ENCODE data around the gene CEP128.

CEP128 gene

DNA sequence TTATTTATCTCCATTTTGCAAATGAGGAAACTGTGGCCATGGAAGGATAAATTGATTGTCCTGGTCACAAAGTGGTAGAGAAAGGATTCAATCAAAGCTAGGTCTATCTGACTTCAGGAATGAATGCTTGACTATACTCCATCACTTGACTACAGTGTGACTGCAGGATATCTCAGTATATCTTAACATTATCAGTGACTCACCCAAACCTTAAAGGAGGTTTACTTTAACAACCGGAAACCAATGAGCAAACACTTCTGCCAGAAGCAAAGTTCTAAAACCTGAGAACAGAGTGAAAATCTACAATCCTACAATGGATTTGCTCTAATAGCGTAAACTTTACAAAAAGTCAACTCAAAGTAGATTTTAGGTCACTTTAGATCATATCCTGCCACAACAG, 277.0 kb downstream of the CEP128 start:
- no peak for DNase-seq (ENCODE audit: low spot score)

DNA sequence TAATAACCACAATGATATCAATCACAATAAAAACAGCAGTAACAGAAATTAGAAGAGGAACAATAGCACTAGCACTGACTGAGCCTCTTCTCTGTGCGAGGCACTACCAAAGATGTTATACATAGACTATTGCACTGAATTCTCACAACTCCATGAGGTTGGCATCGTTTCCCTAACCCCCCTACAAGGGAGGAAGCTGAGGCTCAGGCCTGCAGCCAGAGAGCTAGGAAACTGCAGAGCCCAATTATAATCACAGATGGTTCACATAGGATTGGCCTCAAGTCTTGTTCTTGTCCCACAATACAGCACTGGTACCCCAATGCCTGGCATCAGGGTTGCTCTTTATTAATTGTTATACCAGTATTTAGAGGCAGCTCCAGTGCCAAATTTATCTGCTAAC, 278.0 kb downstream of the CEP128 start:
- DNase-seq (ENCODE audit: low spot score): no peak

DNA sequence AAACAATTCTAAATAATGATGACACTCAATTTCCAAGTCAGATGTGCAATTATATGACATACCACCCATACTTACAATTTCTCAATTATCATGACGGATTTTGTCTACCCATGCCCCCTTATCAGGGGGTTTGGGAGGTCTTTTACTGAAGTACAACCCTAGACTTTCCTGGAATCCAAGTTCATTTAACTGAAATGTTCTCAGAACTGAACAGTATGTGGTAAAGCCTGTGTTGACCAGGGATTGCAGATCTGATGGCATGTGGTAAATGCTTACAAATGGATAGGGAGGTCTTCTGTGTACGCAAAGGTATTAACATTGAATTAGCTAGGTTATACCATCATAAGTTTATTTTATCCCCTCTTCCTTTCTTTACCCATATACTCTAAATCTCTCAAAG, 281.8 kb downstream of the CEP128 start:
- no peak for DNase-seq (ENCODE audit: low spot score)

DNA sequence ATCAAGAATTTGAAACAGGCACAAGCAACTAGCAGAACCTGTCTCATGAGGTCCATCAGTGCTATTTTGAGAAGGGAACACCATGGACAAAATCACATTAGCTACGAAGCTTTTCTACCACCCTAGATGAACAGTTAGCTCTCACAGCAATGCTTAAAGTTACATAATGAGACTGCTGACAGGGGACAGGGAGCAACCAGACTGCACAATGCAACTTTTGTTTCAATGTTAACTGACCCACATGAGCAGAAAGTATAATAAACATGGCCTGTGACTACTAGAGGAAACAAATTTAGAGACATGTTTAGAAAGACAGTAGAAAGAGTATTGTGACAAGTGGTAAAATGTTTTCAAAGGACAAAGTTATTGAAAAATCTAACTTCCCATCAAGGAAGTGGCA, 282.8 kb downstream of the CEP128 start:
- DNase-seq (ENCODE audit: low spot score): no peak

DNA sequence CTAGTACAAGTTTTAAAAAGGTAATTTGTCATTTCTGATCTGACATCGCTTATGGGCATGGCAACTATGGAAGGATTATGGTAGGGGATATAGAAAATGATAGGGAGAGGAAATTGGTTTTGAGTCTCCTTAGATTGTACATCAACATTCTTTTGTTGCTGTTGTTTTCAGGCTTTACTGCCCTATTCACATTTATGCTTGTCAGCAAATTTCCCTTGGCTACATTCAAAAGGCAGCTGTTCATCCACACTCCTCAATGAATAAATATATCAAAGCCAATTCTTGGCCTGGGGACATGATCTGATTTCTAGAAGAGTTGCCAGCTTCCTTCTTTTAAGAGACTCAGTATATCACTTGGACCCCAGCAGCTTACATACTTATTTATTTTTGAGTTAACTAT, 283.4 kb downstream of the CEP128 start:
- no peak for DNase-seq (ENCODE audit: low spot score)

DNA sequence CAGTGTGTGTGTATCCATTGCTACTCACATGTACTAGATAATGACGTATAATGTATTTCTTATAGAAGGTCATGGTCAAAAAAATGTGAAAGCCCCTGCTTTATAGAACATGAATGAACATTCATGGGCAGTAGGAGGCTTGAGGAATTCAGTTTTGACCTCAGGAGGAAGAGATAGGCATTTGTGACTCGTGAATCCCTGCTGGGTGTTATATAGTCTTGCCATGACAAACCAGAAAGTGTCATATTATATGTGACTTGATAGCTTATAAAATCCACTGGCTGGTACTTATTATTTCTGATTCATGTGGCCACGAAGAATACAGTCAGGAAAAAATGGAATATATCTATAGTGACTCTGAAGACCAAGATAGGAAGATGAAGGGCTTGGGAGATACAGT, 287.6 kb downstream of the CEP128 start:
- DNase-seq (ENCODE audit: low spot score): no peak

DNA sequence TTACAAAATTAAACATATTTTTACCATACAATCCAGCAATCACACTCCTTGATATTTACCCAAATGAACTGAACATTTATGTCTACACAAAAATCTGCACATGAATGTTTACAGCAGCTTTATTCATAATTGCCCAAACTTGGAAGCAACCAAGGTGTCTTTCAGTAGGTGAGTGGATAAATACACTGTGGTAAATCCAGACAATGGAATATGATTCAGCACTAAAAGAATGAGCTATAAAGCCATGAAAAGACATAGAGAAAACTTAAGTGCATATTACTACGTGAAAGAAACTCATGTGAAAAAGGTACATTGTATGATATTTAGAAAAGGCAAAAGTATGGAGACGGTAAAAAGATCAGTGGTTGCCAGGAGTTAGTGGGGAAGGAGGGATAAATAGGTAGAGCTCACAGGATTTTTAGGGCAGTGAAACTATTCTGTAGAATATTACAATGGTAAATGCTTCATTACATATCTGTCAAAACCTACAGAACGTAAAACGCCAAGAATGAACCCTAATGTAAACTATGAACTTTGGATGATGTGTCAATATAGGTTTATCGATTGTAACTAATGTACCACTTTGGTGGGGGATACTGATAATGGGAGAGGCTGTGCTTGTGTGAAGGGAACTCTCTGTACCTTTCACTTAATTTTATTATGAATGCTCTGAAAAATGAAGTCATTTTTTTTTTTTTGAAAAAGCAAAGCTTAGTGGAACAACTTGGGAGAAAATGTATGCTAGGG, 295.7 kb downstream of the CEP128 start:
- no peak for DNase-seq (ENCODE audit: low spot score)

DNA sequence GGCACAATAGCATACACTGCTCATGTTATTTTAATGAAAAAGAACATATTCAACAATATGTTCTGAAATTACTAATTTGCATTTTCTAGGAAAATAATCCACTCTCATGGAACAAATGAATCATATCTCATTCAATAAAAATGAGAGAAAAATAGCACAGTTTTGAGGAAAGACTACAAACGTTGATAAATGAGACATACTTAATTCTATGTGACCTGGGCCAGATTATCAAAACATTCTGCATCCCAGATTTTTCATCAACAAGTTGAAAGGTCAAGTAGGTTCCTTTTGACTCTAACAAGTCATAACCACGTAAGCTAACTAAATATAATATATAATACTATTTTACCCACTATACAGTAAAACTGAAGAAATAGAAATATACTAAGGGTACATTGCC, 296.7 kb downstream of the CEP128 start:
- no peak for DNase-seq (ENCODE audit: low spot score)

DNA sequence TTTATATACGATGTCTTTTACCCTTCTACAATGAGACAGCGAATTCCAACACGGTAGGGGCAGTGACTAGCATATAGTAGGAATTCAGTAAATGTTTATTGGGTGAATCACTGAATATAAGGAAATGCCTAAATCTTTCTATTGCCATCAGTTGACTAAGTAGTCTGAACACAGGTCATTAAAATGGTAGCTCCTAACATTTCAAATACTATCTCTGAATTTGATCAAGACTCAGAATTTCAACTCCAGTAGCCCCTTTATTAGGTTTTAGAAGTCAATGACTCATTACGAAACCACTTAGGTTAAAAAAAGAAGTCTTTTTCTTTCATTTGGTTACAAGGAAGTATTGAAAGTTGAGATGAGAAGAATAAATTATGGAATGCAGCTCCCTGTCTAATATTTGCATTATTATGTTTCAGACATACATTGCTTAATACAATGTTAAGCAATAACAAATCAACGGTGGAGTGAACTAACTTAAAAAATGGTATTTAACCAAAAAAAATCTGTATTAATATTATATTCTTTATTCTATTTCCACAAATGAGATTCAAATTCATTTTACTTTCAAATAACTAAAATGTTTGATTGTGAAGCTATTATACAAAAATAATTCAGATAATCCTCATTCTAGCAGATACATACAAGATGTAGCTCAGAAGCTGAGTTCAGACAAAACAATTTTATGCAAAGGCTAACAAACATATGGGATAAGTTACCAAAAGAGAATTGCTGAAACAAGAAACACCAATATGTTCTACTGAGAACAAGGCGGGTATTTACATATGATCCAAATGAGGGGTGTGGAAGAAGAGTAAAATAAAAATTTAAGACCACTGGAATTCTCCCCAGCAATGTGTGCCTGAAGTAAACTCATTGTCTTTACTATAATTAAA, 302.7 kb downstream of the CEP128 start:
- no peak for DNase-seq (ENCODE audit: low spot score)

DNA sequence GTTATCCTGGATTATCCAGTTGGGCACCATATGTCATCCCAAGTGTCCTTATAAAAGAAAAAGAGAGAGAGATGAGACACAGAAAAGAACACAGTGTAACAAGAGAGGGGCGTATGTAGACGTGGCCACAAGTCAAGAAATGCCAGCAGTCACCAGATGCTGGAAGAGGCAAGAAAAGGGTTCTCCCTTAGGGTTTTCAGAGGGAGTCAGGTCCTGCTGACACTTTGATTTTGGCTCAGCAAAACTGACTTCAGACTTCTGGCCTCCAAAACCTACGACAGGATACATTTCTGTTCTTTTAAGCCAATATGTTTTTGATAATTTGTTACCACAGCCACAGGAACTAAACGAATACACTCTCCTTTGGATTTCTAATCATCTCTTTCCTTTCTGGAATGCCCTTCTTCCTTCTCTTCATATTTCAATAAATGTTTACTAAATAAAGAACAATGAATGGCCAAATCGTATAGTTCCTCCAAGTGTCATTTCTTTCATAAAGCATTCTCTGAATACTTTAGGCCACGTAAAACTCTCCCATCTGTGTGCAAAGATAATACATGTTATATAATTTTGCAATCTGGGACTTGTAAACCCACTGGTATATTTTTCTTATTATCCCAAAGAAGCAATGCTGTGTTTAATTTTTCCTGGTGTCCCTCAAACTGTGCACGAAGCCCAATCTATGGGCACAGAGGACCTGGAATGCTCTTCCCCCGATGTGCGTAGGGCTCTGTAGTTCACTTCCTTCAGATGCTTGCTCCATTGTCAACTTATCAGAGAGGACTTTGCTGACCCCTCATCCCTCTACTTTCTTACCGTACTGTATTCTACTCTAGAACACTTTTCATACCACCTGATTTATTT, 303.6 kb downstream of the CEP128 start:
- no peak for DNase-seq (ENCODE audit: low spot score)

DNA sequence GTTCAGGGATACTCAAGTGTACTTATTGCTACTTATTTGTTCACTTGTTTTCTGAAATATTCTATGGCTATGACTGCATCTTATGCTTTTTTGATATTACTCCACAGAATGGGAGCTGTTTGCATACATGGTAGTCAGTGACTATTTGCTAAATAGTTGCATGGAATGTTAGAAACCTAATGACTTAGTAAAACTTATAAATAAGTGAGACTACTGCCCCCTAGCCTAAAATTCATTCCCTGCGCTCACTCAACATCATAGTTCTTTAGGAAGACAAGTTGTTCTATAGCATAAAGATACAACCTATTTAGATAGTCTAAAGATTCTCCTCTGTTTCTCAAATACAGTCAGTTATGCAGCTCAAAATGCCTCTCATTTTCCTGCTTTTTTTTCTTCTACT, 305.5 kb downstream of the CEP128 start:
- no peak for DNase-seq (ENCODE audit: low spot score)

DNA sequence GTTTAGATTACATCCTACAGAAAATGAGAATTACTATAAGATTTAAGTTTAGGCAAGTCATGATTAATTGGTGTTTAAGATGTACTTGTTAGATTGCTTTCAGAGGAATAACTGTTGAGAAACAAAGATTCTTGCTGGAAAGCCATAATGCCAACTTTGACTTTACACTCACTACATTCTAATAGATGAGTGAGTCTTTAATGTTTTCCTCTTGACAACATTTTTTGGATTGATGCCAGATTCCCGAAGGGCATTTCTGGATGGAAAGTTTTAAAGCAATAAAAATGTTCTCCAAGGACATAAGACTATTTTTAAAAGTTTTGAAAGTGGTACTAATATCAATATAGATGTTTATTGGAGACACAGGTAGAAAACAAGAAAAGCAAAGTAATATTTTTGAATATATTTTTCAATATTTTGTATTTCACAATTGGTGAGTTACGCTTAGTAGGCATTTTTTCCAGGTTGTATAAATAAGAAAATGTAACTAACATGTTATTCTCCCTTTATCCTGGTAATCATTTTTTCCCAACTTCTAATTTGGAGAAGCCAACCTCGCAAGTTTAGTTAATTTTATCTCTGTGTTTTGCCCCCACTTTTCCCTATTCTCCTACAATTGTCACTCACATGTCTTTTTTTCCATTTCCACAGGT, 307.3 kb downstream of the CEP128 start:
- no peak for DNase-seq (ENCODE audit: low spot score)

DNA sequence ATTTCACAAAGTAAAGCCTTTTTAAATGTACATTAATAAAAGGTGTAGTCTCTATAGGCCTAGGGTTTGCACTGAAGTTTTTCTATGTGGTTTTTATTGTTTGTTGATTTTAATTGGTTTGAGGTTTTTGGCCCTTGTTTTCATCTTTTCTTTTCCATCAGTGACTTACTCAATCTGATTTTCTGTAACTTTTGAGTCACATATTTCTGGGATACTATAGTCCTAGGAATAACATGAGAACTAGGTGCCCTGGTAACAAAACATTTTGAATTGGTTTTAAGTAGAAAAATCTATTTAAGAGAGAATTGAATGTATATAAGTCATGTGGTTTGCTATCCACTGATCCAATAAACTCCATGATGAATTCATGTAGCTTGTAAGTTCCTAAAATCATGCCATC, 311.9 kb downstream of the CEP128 start:
- no peak for DNase-seq (ENCODE audit: low spot score)

DNA sequence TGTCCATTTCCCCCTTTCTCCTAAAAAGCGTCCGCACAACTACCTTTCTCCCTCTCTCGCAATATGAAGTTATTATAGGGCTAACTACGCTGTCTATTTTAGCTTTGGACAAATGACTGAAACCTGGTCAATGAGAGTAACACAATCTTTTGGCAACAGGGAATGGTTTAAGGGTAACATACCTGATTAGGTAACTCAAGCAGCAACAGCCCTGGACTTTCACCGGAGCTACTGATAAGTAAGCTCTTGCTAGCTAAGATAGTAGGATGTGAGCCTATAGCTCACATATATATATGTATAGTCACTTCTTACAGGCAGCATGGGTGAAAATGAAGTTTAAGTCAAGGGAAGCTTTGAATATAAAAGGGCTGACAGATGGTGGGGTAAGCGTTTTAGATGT, 313.0 kb downstream of the CEP128 start:
- no peak for DNase-seq (ENCODE audit: low spot score)

DNA sequence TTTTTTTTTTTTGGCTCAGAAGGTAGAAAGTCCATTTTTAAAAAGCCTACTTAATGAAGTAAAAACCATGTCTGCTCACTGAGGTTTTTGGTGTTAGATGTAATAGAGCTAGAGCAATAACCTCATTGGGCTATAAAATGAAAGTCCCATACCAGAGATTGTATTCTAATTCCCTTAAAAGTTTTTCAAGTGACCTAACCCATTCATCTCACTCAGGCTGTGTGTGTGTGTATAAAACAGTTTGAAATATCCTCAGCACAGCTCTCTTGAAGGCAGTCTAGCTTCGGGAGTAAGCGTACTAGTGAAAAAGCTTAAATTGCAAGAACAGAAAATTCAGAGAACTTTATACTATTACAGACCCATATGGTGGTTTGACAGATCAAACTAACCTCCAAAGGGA, 313.8 kb downstream of the CEP128 start:
- DNase-seq (ENCODE audit: low spot score): no peak

DNA sequence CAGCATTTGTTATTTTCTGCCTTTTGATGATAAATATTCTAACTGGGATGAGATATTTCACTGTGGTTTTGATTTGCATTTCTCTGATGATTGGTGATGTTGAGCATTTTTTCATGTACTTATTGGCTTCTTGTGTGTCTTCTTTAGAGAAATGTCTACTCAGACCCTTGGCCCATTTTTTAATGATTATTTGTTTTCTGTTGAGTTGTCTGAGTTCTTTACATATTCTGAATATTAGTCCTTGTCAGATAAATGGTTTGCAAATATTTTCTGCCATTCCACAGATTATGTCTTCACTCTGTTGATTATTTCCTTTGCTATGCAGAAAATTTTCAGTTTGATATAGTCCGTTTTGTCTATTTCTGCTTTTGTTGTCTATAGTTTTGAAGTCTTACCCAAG, 317.0 kb downstream of the CEP128 start:
- DNase-seq (ENCODE audit: low spot score): no peak

DNA sequence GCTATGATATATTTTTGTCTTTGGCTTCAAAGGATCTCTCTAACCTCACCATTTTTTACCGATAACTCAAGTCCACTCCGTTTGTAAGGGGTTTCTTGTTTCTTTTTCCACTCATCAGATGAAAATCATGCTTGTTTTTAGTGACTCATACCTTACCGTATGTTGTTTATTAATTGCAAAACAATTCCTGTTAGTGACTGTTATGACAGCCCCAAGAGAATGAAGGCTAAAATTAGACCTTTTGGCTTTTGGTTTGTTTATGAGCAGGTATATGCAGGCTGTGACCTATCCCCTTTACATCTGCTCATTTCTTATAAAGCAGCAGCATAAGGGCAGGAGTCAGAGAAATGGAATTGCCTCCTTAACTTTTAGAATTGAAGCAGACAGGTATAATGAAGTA, 319.8 kb downstream of the CEP128 start:
- no peak for DNase-seq (ENCODE audit: low spot score)

DNA sequence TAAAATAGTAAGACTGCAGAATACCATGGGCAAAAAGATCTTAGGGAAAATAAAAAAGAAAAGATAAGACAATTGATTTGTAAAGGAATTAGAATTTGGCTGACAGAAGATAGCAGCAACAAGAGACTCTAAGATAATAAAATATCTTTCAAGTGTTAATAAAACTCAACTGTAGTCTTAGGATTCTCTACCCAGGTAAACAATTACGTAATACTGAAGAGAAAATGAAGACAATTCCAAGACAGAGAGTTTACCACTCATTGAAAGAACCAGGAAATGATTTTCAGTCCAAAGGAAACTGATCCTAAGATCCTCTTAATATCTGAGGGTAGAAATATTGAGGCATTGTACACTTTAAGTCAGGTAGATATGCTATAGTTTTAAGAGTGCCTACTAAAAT, 321.1 kb downstream of the CEP128 start:
- DNase-seq (ENCODE audit: low spot score): no peak

DNA sequence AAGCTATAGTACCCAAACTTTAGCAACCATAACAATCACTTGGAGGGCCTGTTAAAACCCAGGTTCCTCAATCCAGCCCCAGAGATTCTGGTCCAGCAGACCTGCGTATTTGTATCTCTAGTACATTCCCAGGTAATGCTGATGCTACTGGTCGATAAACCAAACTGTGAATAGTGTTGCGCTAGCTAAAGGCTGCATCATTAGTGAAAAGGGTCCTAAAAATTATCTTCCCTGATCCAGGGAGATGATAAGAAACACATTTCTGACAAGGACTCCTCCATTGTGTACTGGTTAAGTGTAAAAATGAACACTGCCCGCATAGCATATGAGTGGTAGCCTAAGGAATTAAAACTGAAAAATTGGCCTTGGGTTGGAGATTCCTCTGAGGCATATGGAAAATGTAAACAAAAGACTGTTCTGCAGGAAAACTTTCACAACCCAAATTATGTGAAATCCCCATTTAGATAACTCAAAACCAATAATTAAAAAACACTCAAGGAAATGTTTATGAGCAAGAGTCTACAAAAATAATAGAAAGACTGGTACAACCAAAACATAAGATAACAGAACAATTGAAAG, 322.7 kb downstream of the CEP128 start:
- DNase-seq (ENCODE audit: low spot score): no peak

DNA sequence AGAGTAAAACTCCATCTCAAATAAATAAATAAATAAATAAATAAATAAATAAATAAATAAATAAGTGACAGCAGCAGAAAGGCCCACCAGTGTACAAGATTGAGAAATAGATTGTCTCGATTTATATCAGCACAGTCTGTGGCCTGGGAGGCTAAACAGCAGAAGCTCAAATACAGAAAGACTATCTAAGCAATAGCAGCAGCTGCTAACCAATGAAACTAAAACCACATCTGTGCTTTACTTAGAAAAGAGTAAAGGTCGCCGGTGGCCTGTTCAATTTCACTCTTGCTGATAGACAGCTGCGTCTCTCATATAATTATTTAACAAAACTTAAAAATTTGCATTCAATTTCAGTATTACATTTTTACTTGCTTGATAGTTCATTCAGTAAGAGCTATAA, 325.7 kb downstream of the CEP128 start:
- DNase-seq (ENCODE audit: low spot score): no peak

DNA sequence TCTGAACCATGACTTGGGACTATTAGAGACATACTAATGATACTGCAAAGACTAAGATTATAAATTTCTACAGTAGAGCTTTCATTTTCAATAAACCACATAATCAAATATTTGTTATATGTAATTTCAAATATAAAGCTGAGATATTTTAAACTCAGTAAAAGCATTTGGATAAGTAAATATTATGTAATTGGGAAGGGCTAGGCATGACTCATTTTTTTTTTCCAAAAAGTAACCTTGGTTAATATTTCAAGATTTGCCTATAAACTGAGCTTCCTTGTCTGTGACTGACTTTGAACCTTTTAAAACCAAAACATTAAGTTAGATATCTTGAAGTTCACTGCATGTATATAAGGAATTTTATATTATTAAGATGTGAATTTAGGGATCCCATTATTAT, 332.5 kb downstream of the CEP128 start:
- no peak for DNase-seq (ENCODE audit: low spot score)

DNA sequence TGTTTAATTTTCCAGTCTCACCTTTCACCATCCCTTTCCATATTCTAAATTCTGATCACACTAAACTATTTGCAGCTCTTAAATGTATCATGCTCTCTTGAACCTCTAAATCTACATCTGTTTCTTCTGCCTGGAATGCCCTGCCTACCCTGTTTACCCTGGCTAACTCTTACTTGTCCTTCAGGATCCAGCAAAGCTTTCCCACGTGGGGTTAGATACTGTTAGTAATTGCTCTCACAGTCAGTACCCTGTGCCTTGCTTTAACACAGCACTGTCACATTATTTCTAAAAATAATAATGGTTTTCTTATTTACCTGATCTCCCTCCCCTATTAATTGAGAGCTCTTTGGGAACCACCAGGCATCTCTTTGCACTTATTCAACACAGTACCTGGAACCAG, 333.0 kb downstream of the CEP128 start:
- DNase-seq (ENCODE audit: low spot score): no peak
